ENCODE data around the gene PSMG2. TPM values are rescaled to one million over a fixed set of nuclear protein-coding genes. Genes with fewer than 3 reads are reported as not detected.

Gene PSMG2
- total RNA-seq, 1 experiment from 2014 or later = 125 TPM

- H3K79me2 ChIP-seq (ENCODE audit: low read length) = no peaks in the 10 kb centered on the region
- H4K20me1 ChIP-seq (ENCODE audit: insufficient read depth, low read depth, low read length) = no peaks in the 10 kb centered on the region
- no peaks in the 10 kb centered on the region for H3K9me3 ChIP-seq (ENCODE audit: low read length)
- no peak for DNase-seq
- no peak overlapping the region for H2AFZ ChIP-seq (ENCODE audit: low read length)
- H3K9ac ChIP-seq (ENCODE audit: low read length) = no peak overlapping the region
- H3K4me1 ChIP-seq (ENCODE audit: low read length) = peaks cover 5% of the 10 kb centered on the region; the same call in 1 of the 2 replicates
- no peak overlapping the region for H3K4me2 ChIP-seq (ENCODE audit: low read depth, low read length, poor library complexity, severe bottlenecking)
- H3K27ac ChIP-seq (ENCODE audit: low read length) = no peak overlapping the region
- no peak overlapping the region for H3K4me3 ChIP-seq (ENCODE audit: low read length)
- H3K9me2 ChIP-seq (replicated peaks; ENCODE audit: insufficient read depth, low read length) = no peaks in the 10 kb centered on the region
- peaks cover 2% of the 10 kb centered on the region; the same call in 1 of the 2 replicates for H3K27me3 ChIP-seq (ENCODE audit: low read length)
- no peaks in the 10 kb centered on the region for H3K36me3 ChIP-seq (ENCODE audit: insufficient read depth, low read length)
These were observed 62.7 kb downstream of the PSMG2 start for GRCh38 chr18:12765586-12765985.

- H3K4me2 ChIP-seq (ENCODE audit: low read depth, low read length, poor library complexity, severe bottlenecking) = no peak overlapping the region
- H3K4me3 ChIP-seq (ENCODE audit: low read length) = no peak overlapping the region
- no peaks in the 10 kb centered on the region for H3K9me3 ChIP-seq (ENCODE audit: low read length)
- no peak overlapping the region for H2AFZ ChIP-seq (ENCODE audit: low read length)
- H3K27ac ChIP-seq (ENCODE audit: low read length) = no peak overlapping the region
- H3K4me1 ChIP-seq (ENCODE audit: low read length) = peaks cover 5% of the 10 kb centered on the region; the same call in 1 of the 2 replicates
- H3K79me2 ChIP-seq (ENCODE audit: low read length) = no peaks in the 10 kb centered on the region
- peaks cover 2% of the 10 kb centered on the region; the same call in 1 of the 2 replicates for H3K27me3 ChIP-seq (ENCODE audit: low read length)
- H3K9ac ChIP-seq (ENCODE audit: low read length) = no peak overlapping the region
- H3K36me3 ChIP-seq (ENCODE audit: insufficient read depth, low read length) = no peaks in the 10 kb centered on the region
- no peak for DNase-seq
- H4K20me1 ChIP-seq (ENCODE audit: insufficient read depth, low read depth, low read length) = no peaks in the 10 kb centered on the region
- no peaks in the 10 kb centered on the region for H3K9me2 ChIP-seq (replicated peaks; ENCODE audit: insufficient read depth, low read length)
These were observed 64.2 kb downstream of the PSMG2 start for GRCh38 chr18:12766986-12767433.

GRCh38 chr18:12767580-12768155, 64.8 kb downstream of the PSMG2 start:
- no peaks in the 10 kb centered on the region for H3K9me3 ChIP-seq (ENCODE audit: low read length)
- H3K9ac ChIP-seq (ENCODE audit: low read length) = no peak overlapping the region
- H3K27ac ChIP-seq (ENCODE audit: low read length) = no peak overlapping the region
- H3K9me2 ChIP-seq (replicated peaks; ENCODE audit: insufficient read depth, low read length) = no peaks in the 10 kb centered on the region
- H3K36me3 ChIP-seq (ENCODE audit: insufficient read depth, low read length) = no peaks in the 10 kb centered on the region
- no peaks in the 10 kb centered on the region for H3K79me2 ChIP-seq (ENCODE audit: low read length)
- no peak for DNase-seq
- no peak overlapping the region for H3K4me3 ChIP-seq (ENCODE audit: low read length)
- H3K4me1 ChIP-seq (ENCODE audit: low read length) = peaks cover 5% of the 10 kb centered on the region; the same call in 1 of the 2 replicates
- H3K27me3 ChIP-seq (ENCODE audit: low read length) = peaks cover 2% of the 10 kb centered on the region; the same call in 1 of the 2 replicates
- no peak overlapping the region for H2AFZ ChIP-seq (ENCODE audit: low read length)
- no peak overlapping the region for H3K4me2 ChIP-seq (ENCODE audit: low read depth, low read length, poor library complexity, severe bottlenecking)
- no peaks in the 10 kb centered on the region for H4K20me1 ChIP-seq (ENCODE audit: insufficient read depth, low read depth, low read length)

GRCh38 chr18:12768625-12769024, 65.8 kb downstream of the PSMG2 start:
- Histone ChIP-seq H3K79me2 (ENCODE audit: low read length) (no peaks in the 10 kb centered on the region), H2AFZ (ENCODE audit: low read length) (no peak overlapping the region), H3K9ac (ENCODE audit: low read length) (no peak overlapping the region), H3K36me3 (ENCODE audit: insufficient read depth, low read length) (no peaks in the 10 kb centered on the region), H3K27ac (ENCODE audit: low read length) (no peak overlapping the region), H3K9me3 (ENCODE audit: low read length) (no peaks in the 10 kb centered on the region), H3K27me3 (ENCODE audit: low read length) (peaks cover 2% of the 10 kb centered on the region; the same call in 1 of the 2 replicates), H3K4me2 (ENCODE audit: low read depth, low read length, poor library complexity, severe bottlenecking) (no peak overlapping the region), H3K4me3 (ENCODE audit: low read length) (no peak overlapping the region), H4K20me1 (ENCODE audit: insufficient read depth, low read depth, low read length) (no peaks in the 10 kb centered on the region), H3K9me2 (replicated peaks; ENCODE audit: insufficient read depth, low read length) (no peaks in the 10 kb centered on the region), H3K4me1 (ENCODE audit: low read length) (peaks cover 3% of the 10 kb centered on the region)
- DNase-seq = no peak

GRCh38 chr18:12769136-12769535, 66.3 kb downstream of the PSMG2 start:
- Histone ChIP-seq H3K9me2 (replicated peaks; ENCODE audit: insufficient read depth, low read length) (no peaks in the 10 kb centered on the region), H3K9me3 (ENCODE audit: low read length) (no peaks in the 10 kb centered on the region), H3K36me3 (ENCODE audit: insufficient read depth, low read length) (no peaks in the 10 kb centered on the region), H3K4me2 (ENCODE audit: low read depth, low read length, poor library complexity, severe bottlenecking) (no peak overlapping the region), H3K4me3 (ENCODE audit: low read length) (no peak overlapping the region), H4K20me1 (ENCODE audit: insufficient read depth, low read depth, low read length) (no peaks in the 10 kb centered on the region), H2AFZ (ENCODE audit: low read length) (no peak overlapping the region), H3K27ac (ENCODE audit: low read length) (no peak overlapping the region), H3K79me2 (ENCODE audit: low read length) (no peaks in the 10 kb centered on the region), H3K9ac (ENCODE audit: low read length) (no peak overlapping the region), H3K4me1 (ENCODE audit: low read length) (peaks cover 5% of the 10 kb centered on the region), H3K27me3 (ENCODE audit: low read length) (peaks cover 2% of the 10 kb centered on the region; the same call in 1 of the 2 replicates)
- DNase-seq = no peak

GRCh38 chr18:12769644-12770440, 67.0 kb downstream of the PSMG2 start:
- H3K4me3 ChIP-seq (ENCODE audit: low read length) = no peak overlapping the region
- H3K4me2 ChIP-seq (ENCODE audit: low read depth, low read length, poor library complexity, severe bottlenecking) = no peak overlapping the region
- H2AFZ ChIP-seq (ENCODE audit: low read length) = no peak overlapping the region
- H3K9me3 ChIP-seq (ENCODE audit: low read length) = no peaks in the 10 kb centered on the region
- H3K79me2 ChIP-seq (ENCODE audit: low read length) = no peaks in the 10 kb centered on the region
- peaks cover 2% of the 10 kb centered on the region; the same call in 1 of the 2 replicates for H3K27me3 ChIP-seq (ENCODE audit: low read length)
- no peaks in the 10 kb centered on the region for H4K20me1 ChIP-seq (ENCODE audit: insufficient read depth, low read depth, low read length)
- no peak overlapping the region for H3K27ac ChIP-seq (ENCODE audit: low read length)
- DNase-seq = no peak
- H3K9ac ChIP-seq (ENCODE audit: low read length) = no peak overlapping the region
- H3K36me3 ChIP-seq (ENCODE audit: insufficient read depth, low read length) = no peaks in the 10 kb centered on the region
- no peaks in the 10 kb centered on the region for H3K9me2 ChIP-seq (replicated peaks; ENCODE audit: insufficient read depth, low read length)
- peaks cover 5% of the 10 kb centered on the region for H3K4me1 ChIP-seq (ENCODE audit: low read length)

- no peak overlapping the region for H3K27ac ChIP-seq (ENCODE audit: low read length)
- no peaks in the 10 kb centered on the region for H3K36me3 ChIP-seq (ENCODE audit: insufficient read depth, low read length)
- H2AFZ ChIP-seq (ENCODE audit: low read length) = no peak overlapping the region
- DNase-seq = no peak
- peaks cover 2% of the 10 kb centered on the region; the same call in 1 of the 2 replicates for H3K27me3 ChIP-seq (ENCODE audit: low read length)
- H4K20me1 ChIP-seq (ENCODE audit: insufficient read depth, low read depth, low read length) = no peaks in the 10 kb centered on the region
- H3K4me3 ChIP-seq (ENCODE audit: low read length) = no peak overlapping the region
- H3K9me2 ChIP-seq (replicated peaks; ENCODE audit: insufficient read depth, low read length) = no peaks in the 10 kb centered on the region
- H3K4me1 ChIP-seq (ENCODE audit: low read length) = peaks cover 5% of the 10 kb centered on the region
- H3K9me3 ChIP-seq (ENCODE audit: low read length) = no peaks in the 10 kb centered on the region
- H3K79me2 ChIP-seq (ENCODE audit: low read length) = no peaks in the 10 kb centered on the region
- H3K9ac ChIP-seq (ENCODE audit: low read length) = no peak overlapping the region
- no peak overlapping the region for H3K4me2 ChIP-seq (ENCODE audit: low read depth, low read length, poor library complexity, severe bottlenecking)
These were observed 67.8 kb downstream of the PSMG2 start for GRCh38 chr18:12770469-12771219.

GRCh38 chr18:12772111-12772510, 69.3 kb downstream of the PSMG2 start:
- H4K20me1 ChIP-seq (ENCODE audit: insufficient read depth, low read depth, low read length) = no peaks in the 10 kb centered on the region
- H3K4me2 ChIP-seq (ENCODE audit: low read depth, low read length, poor library complexity, severe bottlenecking) = no peak overlapping the region
- no peak for DNase-seq
- H3K4me1 ChIP-seq (ENCODE audit: low read length) = peaks cover 5% of the 10 kb centered on the region
- H3K27ac ChIP-seq (ENCODE audit: low read length) = no peak overlapping the region
- H3K4me3 ChIP-seq (ENCODE audit: low read length) = no peak overlapping the region
- H3K36me3 ChIP-seq (ENCODE audit: insufficient read depth, low read length) = no peaks in the 10 kb centered on the region
- H3K27me3 ChIP-seq (ENCODE audit: low read length) = peaks cover 2% of the 10 kb centered on the region; the same call in 1 of the 2 replicates
- no peak overlapping the region for H3K9ac ChIP-seq (ENCODE audit: low read length)
- H3K9me2 ChIP-seq (replicated peaks; ENCODE audit: insufficient read depth, low read length) = no peaks in the 10 kb centered on the region
- no peak overlapping the region for H2AFZ ChIP-seq (ENCODE audit: low read length)
- no peaks in the 10 kb centered on the region for H3K79me2 ChIP-seq (ENCODE audit: low read length)
- no peaks in the 10 kb centered on the region for H3K9me3 ChIP-seq (ENCODE audit: low read length)
